ENCODE measurements around the gene EXOSC10.

DNA sequence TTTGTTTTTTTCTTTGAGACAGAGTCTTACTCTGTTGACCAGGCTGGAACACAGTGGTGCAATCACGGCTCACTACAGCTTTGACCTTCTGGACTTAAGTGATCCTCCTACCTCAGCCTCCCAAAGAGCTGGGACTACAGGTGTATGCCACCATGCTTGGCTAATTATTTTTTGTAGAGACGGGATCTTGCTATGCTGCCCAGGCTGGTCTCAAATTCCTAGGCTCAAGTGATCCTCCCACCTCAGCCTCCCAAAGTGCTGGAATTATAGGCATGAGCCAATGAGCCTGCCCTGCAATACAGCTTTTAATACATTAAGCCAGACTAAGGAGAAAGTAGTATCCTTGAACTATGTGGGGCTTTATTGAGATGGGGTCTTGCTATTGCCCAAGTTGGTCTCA, 16.6 kb upstream of the EXOSC10 start:
- TF ChIP-seq, protein P1, sequence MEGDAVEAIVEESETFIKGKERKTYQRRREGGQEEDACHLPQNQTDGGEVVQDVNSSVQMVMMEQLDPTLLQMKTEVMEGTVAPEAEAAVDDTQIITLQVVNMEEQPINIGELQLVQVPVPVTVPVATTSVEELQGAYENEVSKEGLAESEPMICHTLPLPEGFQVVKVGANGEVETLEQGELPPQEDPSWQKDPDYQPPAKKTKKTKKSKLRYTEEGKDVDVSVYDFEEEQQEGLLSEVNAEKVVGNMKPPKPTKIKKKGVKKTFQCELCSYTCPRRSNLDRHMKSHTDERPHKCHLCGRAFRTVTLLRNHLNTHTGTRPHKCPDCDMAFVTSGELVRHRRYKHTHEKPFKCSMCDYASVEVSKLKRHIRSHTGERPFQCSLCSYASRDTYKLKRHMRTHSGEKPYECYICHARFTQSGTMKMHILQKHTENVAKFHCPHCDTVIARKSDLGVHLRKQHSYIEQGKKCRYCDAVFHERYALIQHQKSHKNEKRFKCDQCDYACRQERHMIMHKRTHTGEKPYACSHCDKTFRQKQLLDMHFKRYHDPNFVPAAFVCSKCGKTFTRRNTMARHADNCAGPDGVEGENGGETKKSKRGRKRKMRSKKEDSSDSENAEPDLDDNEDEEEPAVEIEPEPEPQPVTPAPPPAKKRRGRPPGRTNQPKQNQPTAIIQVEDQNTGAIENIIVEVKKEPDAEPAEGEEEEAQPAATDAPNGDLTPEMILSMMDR (IDR thresholded peaks at IDR 0.05): no peak
- no peak for TF ChIP-seq POLR2A (IDR thresholded peaks at IDR 0.05)
